HG03135 (cell line): Measurements from ENCODE around the gene DHX29.
"Not testable (repeated sequence)": the region's sequence is repeated elsewhere in the genome, so short reads cannot be mapped to it uniquely, and the experiment has no call there.

ENCODE experiments used
- ATAC-seq: cut with Tn5 transposase; IDR thresholded peaks from one replicate; pipeline ENCODE4 v1.9.1; 2021; ENCODE audit warnings: mild to moderate bottlenecking, moderate library complexity; ENCODE audit not compliant: unreplicated experiment

Gene DHX29

DNA sequence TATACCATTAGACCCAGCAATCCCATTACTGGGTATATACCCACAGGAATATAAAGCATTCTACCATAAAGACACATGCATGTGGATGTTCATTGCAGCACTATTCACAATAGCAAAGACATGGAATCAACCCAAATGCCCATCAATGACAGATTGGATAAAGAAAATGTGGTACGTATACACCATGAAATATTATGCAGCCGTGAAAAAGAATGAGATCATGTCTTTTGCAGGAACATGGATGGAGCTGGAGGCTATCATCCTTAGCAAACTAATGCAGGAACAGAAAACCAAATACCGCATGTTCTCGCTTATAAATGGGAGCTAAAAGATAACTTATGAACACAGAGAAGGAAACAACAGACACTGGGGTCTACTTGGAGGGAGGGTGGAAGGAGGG lies 10.7 kb upstream of the DHX29 start:
- ATAC-seq = not testable (repeated sequence)

DNA sequence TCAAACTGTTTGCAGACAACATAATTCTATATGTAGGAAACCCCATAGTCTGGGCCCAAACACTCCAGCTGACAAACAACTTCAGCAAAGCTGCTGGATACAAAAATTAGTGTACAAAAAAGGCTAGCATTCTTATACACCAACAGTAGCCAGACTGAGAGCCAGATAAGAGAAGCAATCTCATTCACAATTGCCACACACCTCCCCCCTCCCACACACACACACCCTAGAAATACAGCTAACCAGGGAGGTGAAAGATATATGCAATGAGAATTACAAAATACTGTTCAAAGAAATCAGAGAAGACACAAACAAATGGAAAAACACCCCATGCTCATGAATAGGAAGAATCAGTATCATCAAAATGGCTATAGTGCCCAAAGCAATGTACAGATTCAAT lies 9.3 kb upstream of the DHX29 start:
- no peak for ATAC-seq

DNA sequence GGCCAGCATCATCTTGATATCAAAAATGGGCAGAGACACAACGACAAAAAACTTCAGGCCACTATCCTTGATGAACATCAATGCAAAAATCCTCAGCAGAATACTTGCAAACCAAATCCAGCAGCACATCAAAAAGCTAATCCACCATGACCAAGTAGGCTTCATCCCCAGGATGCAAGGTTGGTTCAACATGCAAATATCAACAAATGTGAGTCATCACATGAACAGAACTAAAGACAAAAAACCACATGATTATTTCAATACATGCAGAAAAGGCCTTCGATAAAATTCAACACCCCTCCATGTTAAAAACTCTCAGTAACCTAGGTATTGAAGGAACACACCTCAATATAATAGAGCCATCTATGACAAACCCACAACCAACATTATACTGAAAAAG lies 8.8 kb upstream of the DHX29 start:
- ATAC-seq = no peak

DNA sequence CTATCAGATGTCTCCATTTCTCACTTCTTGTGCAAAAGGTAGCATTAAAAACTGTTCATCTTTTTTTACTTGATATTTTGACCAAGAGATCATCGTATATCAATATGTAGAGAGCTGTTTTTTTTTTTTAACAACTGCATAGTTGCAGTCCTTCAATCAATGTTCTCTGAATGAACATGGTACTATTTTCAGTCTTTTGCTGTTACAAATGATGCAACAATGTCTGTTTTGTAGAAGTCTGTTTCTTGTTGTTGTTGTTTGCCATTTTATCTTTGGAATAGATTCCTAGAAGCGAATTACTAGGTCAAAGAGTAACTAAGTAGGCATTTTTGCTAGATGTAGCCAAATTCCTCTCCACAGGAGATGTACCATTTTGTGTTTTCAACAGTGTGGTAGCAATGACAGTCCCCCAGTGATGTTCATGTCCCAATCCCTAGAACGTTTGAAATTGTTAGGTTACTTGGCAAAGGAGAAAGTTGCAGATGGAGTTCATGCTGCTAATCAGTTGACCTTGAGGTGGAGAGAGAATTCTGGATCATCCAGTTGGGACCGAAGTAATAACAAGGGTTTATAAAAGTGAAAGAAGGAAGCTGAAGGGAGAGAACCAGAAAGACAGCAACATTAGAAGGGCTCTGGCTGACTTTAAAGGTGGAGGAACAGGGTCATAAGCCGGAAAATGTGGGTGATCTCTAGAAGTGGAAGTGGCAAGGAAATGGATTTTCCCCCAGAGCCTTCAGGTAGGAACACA lies 6.5 kb upstream of the DHX29 start:
- no peak for ATAC-seq

DNA sequence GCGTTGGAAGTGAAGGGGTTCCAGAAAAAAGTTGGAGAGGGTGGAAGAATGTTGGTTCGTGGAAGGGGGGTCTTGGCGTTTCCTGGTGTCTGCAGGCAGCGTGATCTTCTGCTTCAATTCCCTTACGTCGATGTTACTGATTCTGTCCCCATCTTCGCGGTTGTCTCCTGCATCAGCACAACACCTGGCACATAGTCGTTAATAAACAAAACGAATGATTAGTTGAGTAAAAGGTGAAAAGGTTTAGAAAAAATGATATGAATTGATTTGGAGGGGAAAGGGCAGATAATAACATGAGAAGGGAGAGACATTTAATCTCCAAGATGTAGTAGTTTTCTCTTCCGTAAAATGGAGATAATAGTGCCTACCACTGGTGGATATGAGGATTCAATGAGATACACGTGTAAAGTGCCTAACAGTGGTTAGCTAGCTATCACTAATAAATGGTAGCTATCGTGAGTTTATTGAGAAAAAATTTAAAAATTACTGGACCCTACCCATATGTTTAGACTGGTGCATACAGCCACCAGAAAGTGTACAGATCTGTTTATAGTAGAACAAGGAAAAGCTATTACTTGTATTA lies 851 bp upstream of the DHX29 start:
- peak; percentile 8 for ATAC-seq

DNA sequence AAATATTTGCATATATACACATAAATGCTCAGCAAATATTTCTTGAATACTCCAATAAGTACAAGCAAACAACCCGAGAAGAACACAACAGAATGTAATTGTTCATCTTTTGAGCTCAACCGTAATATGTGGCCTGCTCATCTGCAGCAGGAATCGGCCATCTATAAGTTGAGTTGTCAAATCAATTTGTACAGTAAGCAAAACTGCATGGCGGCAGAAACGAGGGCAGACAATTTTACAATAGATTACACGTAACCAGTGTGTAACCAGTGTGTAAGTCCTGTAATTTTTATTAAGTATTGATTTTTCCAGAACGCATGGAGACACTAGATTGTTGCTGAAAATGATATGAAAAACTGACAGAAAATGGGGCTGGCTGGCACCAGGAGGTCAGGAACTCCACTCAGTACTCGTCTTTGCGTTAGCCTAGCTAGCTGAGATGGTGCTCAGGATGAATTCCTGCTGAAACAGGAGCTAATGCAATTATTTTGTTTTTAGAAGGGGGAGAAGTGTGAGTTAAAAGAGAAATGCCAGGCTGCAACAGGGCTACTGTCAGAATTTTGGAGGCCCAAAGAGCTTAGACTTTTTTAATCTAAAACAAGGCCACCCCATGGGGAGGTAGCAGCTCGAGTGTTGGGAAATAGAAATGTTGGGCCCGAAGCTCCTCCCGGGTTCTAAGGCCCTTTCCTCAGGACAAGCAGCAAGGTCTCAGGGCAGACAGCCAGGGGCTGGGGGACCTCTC lies 682 bp downstream of the DHX29 start:
- peak; percentile 15 for ATAC-seq

DNA sequence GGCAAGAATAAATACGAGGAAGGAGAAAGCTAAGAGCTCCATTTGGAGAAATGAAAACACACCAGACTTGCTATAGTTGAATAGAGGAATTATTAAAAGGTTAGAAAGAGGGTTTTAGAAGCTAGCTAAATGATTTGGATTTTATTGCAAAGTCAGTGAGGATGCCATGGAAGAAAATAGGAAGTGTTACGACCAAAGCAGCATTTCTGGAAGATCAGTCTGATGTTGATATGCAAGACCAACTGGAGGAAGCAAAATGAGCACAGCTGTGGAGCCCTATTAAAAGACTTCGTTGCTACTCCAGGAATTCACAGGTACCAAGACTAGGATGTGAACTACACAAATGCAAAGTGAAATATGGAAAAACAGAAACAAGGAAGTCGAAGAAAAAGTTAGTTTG lies 2.1 kb downstream of the DHX29 start:
- no peak for ATAC-seq

DNA sequence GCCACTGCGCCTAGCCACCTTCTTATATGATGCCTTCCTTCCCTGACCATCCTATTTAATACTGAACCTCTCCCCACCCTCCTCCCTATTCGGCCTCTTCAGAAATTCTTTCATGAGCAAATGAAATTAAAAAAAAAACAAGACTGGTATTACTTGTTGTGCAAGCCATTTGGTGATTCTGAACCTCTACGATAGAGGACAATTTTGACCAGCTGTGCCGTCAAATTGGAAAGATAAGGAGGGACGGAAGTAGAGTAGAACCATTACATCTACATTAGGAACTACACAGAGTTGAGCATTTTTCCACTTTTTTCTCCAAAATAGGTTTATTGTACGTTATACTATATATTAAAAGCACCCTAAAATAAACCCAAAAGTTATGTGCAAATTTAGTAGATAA lies 2.9 kb downstream of the DHX29 start:
- ATAC-seq = no peak

DNA sequence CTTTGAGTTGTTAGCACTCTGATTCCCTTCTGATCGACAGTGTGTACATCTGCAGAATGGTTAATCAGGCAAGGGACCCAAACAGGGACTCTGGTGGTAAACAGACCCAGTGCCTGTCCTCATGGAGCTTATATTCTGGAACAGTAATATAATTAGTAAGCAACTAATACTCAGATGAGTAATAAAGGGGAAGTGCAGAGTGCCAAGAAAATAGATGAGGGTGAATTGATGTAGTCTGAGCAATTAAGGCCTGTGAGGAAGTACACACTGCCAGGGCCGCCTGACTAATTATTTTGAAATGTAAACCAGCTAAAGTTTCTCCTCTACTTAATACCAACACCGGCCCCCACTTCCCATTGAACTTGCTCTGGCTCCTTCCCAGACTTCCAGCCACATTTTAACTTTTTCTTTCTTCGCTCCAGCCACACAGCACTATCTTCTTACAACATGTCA lies 4.2 kb downstream of the DHX29 start:
- ATAC-seq = no peak

DNA sequence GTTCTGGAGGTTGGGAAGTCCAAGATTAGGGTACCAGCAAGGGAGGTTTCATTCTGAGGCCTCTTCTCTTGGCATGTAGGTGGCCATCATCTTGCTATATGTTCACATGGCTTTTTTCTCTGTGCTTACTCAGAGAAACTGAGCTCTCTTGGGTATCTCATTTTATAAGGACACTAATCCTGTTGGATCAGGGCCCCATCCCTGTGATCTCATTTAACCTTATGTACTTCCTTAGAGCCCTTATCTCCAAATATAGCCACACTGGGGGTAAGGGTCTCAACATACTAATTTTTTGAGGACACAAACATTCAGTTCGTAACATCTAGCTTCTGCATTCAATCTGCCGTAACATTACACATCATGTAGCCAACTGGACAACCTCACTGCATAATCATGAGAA lies 6.6 kb downstream of the DHX29 start:
- no peak for ATAC-seq

DNA sequence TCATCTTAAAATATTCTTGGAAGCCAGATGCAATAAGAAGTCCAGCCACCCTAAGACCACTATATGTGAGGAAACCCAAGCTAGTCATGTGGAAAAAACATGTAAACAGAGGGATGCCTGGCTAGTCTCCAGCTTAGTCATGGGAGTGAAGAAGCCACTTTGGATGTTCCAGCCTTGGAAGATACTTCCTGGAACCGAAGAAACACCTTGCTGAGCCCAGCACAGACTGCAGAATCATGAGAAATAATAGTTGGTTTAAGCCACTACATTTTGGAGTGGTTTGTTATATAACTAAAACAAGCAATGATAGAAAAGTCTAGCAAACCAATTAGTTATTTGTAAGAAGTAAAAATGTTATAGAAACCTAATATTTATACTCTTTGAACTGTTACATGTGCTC lies 12.6 kb downstream of the DHX29 start:
- no peak for ATAC-seq

DNA sequence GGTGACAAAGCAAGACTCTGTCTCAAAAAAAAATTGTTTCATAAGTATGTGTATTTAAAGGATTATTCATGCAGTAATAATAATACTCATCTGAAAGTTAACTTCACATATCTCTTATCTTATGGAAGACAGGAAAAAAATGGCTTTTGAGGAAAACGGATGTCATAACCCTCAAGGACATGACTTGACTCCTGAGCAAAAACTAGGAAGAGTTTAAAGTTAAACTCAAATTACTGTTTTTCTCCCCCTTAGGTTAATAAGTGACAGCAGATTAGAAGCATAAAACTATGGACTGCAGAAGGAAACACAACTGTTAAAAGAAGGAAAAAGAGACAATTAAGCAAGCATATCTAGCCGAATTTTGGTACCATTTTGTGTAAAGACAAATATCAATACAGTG lies 16.5 kb downstream of the DHX29 start:
- no peak for ATAC-seq

DNA sequence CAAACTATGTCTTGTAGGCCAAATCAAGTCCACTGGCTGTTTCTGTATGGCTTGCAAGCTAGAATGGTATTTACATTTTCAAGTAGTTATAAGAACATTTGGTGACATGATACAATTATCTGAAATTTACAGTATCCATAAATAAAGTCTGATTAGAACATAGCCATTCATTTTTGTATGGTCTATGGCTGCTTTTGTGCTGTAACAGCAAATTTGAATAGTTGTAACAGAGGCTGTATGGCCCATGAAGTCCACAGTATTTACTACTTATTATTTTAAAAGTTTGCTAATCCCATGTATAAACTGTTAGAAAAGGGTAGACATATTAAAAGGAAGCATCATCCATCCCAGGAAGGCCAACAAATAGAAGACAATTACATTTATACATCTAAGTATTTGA lies 17.7 kb downstream of the DHX29 start:
- no peak for ATAC-seq

DNA sequence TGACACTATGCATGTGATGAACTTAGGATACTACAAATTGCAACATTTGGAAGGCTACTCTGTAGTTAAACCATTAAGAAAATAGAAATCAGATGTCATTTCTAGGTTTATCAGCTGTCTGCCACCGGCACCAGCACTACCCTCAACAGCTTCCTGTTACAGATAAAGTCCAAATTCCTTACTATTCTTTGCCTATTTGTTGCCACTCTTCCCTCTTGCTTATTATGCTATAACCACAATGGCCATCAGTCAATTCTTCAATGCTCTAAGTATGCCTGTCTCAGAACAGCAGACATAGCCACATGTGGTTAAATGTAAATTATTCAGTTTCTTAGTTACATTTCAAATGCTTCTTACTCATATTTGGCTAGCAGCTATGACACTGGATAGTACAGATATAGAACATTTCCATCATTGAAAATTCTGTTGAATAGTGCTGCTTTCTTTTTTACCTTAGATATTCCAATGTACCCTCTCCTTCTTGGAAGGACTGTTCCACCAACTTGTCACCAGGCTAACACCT lies 21.0 kb downstream of the DHX29 start:
- no peak for ATAC-seq

DNA sequence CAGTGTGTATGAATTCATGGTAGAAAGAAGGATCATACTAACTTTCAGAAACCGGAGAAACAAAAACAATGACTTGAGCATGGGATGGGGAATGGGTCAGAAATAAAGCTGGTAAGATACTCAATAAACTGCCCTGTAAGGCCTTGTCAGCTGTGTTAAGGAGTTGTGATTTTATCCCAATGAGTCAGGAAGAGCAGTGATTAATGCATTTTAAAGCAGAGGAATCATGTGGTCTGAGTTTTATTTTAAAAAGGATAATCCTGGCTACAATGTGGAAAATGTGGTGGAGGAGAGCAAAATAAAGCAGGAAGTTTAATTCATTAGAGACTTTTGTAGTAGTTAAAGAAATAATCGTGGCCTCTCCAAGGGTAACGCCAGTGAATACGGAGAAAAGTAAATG lies 28.7 kb downstream of the DHX29 start:
- no peak for ATAC-seq

DNA sequence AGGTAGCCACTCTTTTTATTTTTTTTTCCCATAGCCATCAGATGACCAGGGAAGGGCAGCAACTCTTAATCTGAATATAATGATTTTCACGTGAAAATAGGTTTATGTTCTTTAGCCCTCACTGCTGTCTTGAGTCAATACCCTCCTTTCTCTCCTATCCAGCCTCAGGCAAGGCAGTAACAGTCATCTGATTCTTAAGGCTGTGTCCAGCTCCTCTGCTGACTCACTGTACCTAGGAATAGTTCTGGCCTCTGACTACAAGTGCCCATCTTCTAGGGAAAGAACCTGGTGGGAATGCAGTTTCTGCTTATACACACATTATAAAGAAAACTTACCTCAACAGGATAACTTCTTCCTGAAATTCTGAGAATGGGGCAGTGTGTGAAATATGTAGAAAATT lies 30.7 kb downstream of the DHX29 start:
- no peak for ATAC-seq

DNA sequence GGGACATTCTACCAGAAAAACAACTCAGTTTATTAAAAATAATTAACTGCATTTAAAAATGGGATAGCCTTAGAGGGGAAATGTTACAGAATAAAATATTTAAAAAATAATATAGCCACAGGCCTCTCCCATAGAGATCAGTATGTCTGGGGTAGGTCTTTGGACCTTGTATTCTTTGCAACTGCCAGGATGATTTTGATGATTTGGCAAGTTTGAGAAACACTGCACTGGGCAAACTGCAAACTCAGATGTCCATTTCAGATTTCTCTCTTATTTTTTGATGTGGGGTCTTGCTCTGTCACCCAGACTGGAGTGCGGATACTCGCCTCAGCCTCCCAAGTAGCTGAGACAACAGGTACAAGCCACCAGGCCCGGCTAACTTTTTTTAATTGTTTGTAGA lies 49.2 kb downstream of the DHX29 start:
- no peak for ATAC-seq

DNA sequence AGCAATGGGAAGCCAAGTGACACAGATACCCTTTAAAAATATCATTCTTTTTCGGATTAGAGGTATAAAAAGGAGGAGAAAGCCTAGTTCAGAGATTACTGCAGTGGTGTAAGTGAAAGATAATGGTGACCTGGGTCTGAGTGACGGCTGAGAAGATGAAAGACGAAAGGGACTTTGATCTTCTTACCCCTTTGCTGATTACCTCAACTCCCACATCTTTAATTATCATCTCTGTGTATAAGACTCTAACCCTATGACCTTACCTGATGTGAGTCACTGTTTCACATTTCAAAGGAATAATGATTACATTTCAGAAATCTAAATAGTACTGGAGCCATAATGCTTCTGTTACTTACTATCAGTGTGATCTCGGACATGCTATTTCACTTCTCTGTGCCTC lies 52.7 kb downstream of the DHX29 start:
- ATAC-seq = no peak

DNA sequence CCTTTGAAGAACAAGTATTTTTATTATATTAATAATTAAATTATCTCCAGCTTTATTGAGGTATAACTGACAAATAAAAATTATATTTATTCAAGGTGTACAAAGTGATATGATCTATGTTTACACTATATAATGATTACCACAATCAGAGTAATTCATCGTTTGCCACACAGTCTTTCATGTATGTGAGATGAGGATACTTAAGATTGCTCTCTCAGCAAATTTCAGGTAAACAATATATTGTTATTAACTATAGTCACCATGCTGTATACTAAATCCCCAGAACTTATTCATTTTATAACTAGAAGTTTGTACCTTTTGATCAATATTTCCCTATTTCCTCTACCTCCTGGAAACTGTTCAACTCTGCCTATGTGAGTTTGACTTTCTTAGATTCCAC lies 57.4 kb downstream of the DHX29 start:
- ATAC-seq = no peak

DNA sequence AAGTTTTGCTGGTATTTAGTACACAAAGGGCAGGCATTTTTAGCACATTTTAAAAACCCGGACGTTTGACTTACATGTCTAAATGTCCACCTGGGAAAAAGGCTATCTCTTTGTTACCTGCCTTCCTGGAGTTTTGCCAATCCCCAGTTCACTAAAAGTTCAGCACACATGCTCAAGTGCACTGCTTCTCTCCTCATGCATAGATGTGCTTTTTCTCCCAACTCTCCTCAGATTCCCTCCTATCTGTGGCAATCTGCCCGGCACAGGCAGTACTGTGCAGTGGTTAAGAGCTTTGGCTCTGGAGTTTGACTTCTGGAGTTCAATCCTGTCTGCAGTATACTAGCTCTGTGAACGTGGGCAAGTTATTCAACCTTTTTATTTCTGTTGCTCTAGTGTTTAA lies 65.7 kb downstream of the DHX29 start:
- ATAC-seq = no peak

DNA sequence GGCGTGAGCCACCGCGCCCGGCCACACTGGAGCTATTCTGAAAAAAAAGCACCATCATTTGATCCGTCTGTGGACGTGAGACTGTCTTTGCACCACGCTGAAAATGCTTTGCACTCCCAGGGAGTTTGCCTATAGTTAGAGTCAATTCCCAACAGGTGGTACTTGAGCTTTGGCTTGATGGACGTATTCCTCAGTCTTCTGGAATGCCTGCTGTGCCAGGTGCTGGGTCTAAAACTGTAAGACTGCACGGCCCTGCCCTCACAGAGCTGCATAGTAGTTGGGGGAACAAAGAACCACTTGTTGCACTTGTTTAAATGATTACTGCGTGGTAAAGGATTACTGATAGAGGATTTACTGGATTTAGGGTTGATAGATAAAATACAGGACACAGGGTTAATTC lies 70.7 kb downstream of the DHX29 start:
- no peak for ATAC-seq

DNA sequence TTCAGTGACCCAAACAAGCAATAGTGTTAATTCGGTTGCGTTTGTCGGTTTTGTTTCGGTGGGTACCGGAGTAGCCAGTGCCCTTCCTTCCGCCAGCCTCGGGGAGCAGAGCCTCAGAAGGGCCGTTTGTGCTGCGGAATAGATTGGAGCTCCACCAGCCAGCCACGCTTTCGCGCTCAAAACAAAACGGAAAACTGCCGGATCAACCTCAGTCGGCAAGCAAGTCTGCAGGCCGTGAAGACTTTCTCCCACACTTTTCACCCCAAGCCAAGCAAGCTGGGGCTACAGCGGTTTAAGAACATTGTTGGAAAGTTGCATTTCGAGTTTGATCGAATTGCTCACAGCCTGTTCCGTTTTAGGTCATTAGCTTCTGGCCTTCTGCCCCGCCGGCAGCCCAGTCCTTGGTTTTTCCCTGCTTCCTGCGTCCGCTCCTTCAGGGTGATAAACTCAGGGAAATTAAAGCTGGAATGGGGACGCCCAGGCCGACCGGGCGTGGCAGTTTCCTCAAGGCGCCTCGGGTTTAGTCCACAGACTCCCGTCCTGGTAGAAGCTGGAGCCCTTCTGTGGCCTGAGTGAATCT lies 73.3 kb downstream of the DHX29 start:
- no peak for ATAC-seq
